GM12865 (cell line): ENCODE data around the gene SPPL2C.

ENCODE experiments used
- DNase-seq: peaks from one replicate; pipeline ENCODE4 v3.0.0; 2010; ENCODE audit warnings: low read depth
- H3K4me3 ChIP-seq: 2 replicates; pipeline ENCODE4 v1.5.1; 2011; ENCODE audit warnings: mild to moderate bottlenecking, low read depth, low read length, control low read depth
- CTCF ChIP-seq: IDR thresholded peaks from 2 replicates; pipeline ENCODE4 v1.5.1; 2011; ENCODE audit warnings: low read length, control low read depth, low read depth, inconsistent platforms; ENCODE audit not compliant: insufficient read depth; ENCODE audit errors: missing control alignments

Gene SPPL2C

GRCh38 chr17:45847747-45848146 is 3.1 kb downstream of the SPPL2C start:
- no peak for DNase-seq
- no peak overlapping the region for H3K4me3 ChIP-seq
- TF ChIP-seq CTCF, result no peak

GRCh38 chr17:45848405-45848804 is 3.7 kb downstream of the SPPL2C start:
- H3K4me3 ChIP-seq, result no peak overlapping the region
- no peak for TF ChIP-seq CTCF
- no peak for DNase-seq

GRCh38 chr17:45848868-45849535 is 4.3 kb downstream of the SPPL2C start:
- H3K4me3 ChIP-seq, result no peak overlapping the region
- DNase-seq, result no peak
- no peak for TF ChIP-seq CTCF

- no peak for TF ChIP-seq CTCF
- no peak for DNase-seq
- no peak overlapping the region for H3K4me3 ChIP-seq
Measured at GRCh38 chr17:45849536-45849990, 4.9 kb downstream of the SPPL2C start.

- H3K4me3 ChIP-seq, result no peak overlapping the region
- DNase-seq, result no peak
- no peak for TF ChIP-seq CTCF
Measured at GRCh38 chr17:45850011-45850410, 5.3 kb downstream of the SPPL2C start.

GRCh38 chr17:45850468-45850867 is 5.8 kb downstream of the SPPL2C start:
- no peak for TF ChIP-seq CTCF

GRCh38 chr17:45851022-45851421 is 6.3 kb downstream of the SPPL2C start:
- no peak for DNase-seq
- no peak for TF ChIP-seq CTCF

More at GRCh38 chr17:45850468-45850867, 5.8 kb downstream of the SPPL2C start:
- no peak for DNase-seq
- no peak overlapping the region for H3K4me3 ChIP-seq

More at GRCh38 chr17:45851022-45851421, 6.3 kb downstream of the SPPL2C start:
- no peak overlapping the region for H3K4me3 ChIP-seq
